RWPE2 (cell line): ENCODE measurements around the gene GCAT.

Experiments
- ATAC-seq: fragments of 200-7000 bp; cut with Tn5 transposase; 3 replicates; pipeline ENCODE4 v1.9.1; 2021; ENCODE audit warnings: low read depth
- DNase-seq: peaks from one replicate; pipeline ENCODE4 v3.0.0-alpha.2; 2020; ENCODE audit warnings: low spot score
- H3K27ac ChIP-seq: fragments of 450-650 bp; 2 replicates; pipeline ENCODE4 v1.5.1; 2017; ENCODE audit warnings: mild to moderate bottlenecking; ENCODE audit not compliant: poor library complexity, severe bottlenecking
- H3K27me3 ChIP-seq: fragments of 250-450 bp; sonication (Bioruptor Pico); 2 replicates; pipeline ENCODE4 v1.5.1; 2021; ENCODE audit warnings: mild to moderate bottlenecking, moderate library complexity; ENCODE audit not compliant: insufficient read depth, poor library complexity, severe bottlenecking
- H3K36me3 ChIP-seq: fragments of 250-450 bp; sonication (Bioruptor Pico); 2 replicates; pipeline ENCODE4 v1.5.1; 2020; ENCODE audit warnings: low read depth, mild to moderate bottlenecking, moderate library complexity
- H3K4me1 ChIP-seq: fragments of 250-450 bp; sonication (Bioruptor Pico); 2 replicates; pipeline ENCODE4 v1.5.1; 2021; ENCODE audit warnings: mild to moderate bottlenecking, moderate library complexity; ENCODE audit not compliant: insufficient read depth, poor library complexity, severe bottlenecking
- H3K4me3 ChIP-seq: fragments of 250-450 bp; sonication (Bioruptor Pico); 2 replicates; pipeline ENCODE4 v1.5.1; 2021; ENCODE audit warnings: mild to moderate bottlenecking, moderate library complexity; ENCODE audit not compliant: severe bottlenecking
- H3K9me3 ChIP-seq: fragments of 250-450 bp; sonication (Bioruptor Pico); 2 replicates; pipeline ENCODE4 v1.5.1; 2021; ENCODE audit warnings: mild to moderate bottlenecking, moderate library complexity; ENCODE audit not compliant: severe bottlenecking
- CTCF ChIP-seq: fragments of 450-650 bp; IDR thresholded peaks from one replicate; pipeline ENCODE4 v1.5.1; 2017; ENCODE audit warnings: mild to moderate bottlenecking, moderate library complexity; ENCODE audit not compliant: poor library complexity, severe bottlenecking

GCAT gene

GRCh38 chr22:37804352-37804880 lies 3.3 kb upstream of the GCAT start:
- Histone ChIP-seq H3K27ac (peak overlapping the region; percentile 52), H3K4me3 (peak overlapping the region; percentile 56), H3K4me1 (peaks cover 2% of the 10 kb centered on the region), H3K27me3 (no peaks in the 10 kb centered on the region), H3K9me3 (no peaks in the 10 kb centered on the region), H3K36me3 (no peaks in the 10 kb centered on the region; the same call in 1 of the 2 replicates)
- no peak for TF ChIP-seq CTCF
- ATAC-seq (no peak), DNase-seq (no peak)

- DNase-seq (peak; percentile 82), ATAC-seq (peak; percentile 20)
Measured at GRCh38 chr22:37804881-37805809, 2.6 kb upstream of the GCAT start.

GRCh38 chr22:37805810-37806277 lies 1.9 kb upstream of the GCAT start:
- DNase-seq (no peak), ATAC-seq (no peak)
- no peaks in the 10 kb centered on the region; the same call in 1 of the 2 replicates for H3K36me3 ChIP-seq
- peak overlapping the region; percentile 52 for H3K27ac ChIP-seq
- no peaks in the 10 kb centered on the region for H3K27me3 ChIP-seq
- H3K4me3 ChIP-seq = peak overlapping the region; percentile 56
- H3K9me3 ChIP-seq = no peaks in the 10 kb centered on the region
- peaks cover 2% of the 10 kb centered on the region for H3K4me1 ChIP-seq
- no peak for TF ChIP-seq CTCF

More at GRCh38 chr22:37804881-37805809, 2.6 kb upstream of the GCAT start:
- Histone ChIP-seq H3K9me3 (no peaks in the 10 kb centered on the region), H3K4me3 (peak overlapping the region; percentile 56), H3K4me1 (peaks cover 2% of the 10 kb centered on the region), H3K27me3 (no peaks in the 10 kb centered on the region), H3K27ac (peak overlapping the region; percentile 52), H3K36me3 (no peaks in the 10 kb centered on the region; the same call in 1 of the 2 replicates)
- TF ChIP-seq CTCF = no peak

- Histone ChIP-seq H3K27me3 (no peaks in the 10 kb centered on the region), H3K4me1 (peaks cover 2% of the 10 kb centered on the region), H3K9me3 (no peaks in the 10 kb centered on the region), H3K27ac (peak overlapping the region; percentile 52), H3K4me3 (peak overlapping the region; percentile 56), H3K36me3 (no peaks in the 10 kb centered on the region; the same call in 1 of the 2 replicates)
- no peak for DNase-seq
- peak; percentile 9 for TF ChIP-seq CTCF
- no peak for ATAC-seq
Measured at GRCh38 chr22:37806409-37807333, 1.1 kb upstream of the GCAT start.
